ENCODE results near the gene CACNA2D2. TPM values are rescaled to one million over a fixed set of nuclear protein-coding genes. Genes with fewer than 3 reads are reported as not detected.

The CACNA2D2 gene
- total RNA-seq, 1 donor from 2014 or later: 17.3 TPM

- no peak for TF ChIP-seq CTCF (IDR thresholded peaks at IDR 0.05; ENCODE audit: unreplicated experiment)
- Mint-ChIP-seq H3K9me3 (ENCODE audit: unreplicated experiment) (no peaks in the 10 kb centered on the region), H3K27ac (ENCODE audit: unreplicated experiment) (no peak overlapping the region), H3K36me3 (ENCODE audit: low read depth, unreplicated experiment) (no peaks in the 10 kb centered on the region), H3K27me3 (ENCODE audit: unreplicated experiment) (peaks cover 11% of the 10 kb centered on the region), H3K4me3 (ENCODE audit: unreplicated experiment) (no peak overlapping the region), H3K4me1 (ENCODE audit: unreplicated experiment) (peaks cover 4% of the 10 kb centered on the region)
- DNase-seq (ENCODE audit: low spot score): no peak
Measured at GRCh38 chr3:50427217-50427616, 76.2 kb downstream of the CACNA2D2 start.

- H3K27me3 Mint-ChIP-seq (ENCODE audit: unreplicated experiment): peaks cover 15% of the 10 kb centered on the region
- no peaks in the 10 kb centered on the region for H3K36me3 Mint-ChIP-seq (ENCODE audit: low read depth, unreplicated experiment)
- H3K27ac Mint-ChIP-seq (ENCODE audit: unreplicated experiment): no peak overlapping the region
- DNase-seq (ENCODE audit: low spot score): no peak
- no peaks in the 10 kb centered on the region for H3K9me3 Mint-ChIP-seq (ENCODE audit: unreplicated experiment)
- H3K4me3 Mint-ChIP-seq (ENCODE audit: unreplicated experiment): no peak overlapping the region
- peaks cover 5% of the 10 kb centered on the region for H3K4me1 Mint-ChIP-seq (ENCODE audit: unreplicated experiment)
- no peak for TF ChIP-seq CTCF (IDR thresholded peaks at IDR 0.05; ENCODE audit: unreplicated experiment)
Measured at GRCh38 chr3:50425911-50426310, 77.5 kb downstream of the CACNA2D2 start.

- DNase-seq (ENCODE audit: low spot score): no peak
- no peaks in the 10 kb centered on the region for H3K36me3 Mint-ChIP-seq (ENCODE audit: low read depth, unreplicated experiment)
- no peak overlapping the region for H3K4me3 Mint-ChIP-seq (ENCODE audit: unreplicated experiment)
- H3K9me3 Mint-ChIP-seq (ENCODE audit: unreplicated experiment): no peaks in the 10 kb centered on the region
- peaks cover 13% of the 10 kb centered on the region for H3K27me3 Mint-ChIP-seq (ENCODE audit: unreplicated experiment)
- H3K27ac Mint-ChIP-seq (ENCODE audit: unreplicated experiment): no peak overlapping the region
- peaks cover 5% of the 10 kb centered on the region for H3K4me1 Mint-ChIP-seq (ENCODE audit: unreplicated experiment)
- no peak for TF ChIP-seq CTCF (IDR thresholded peaks at IDR 0.05; ENCODE audit: unreplicated experiment)
Measured at GRCh38 chr3:50423543-50423942, 79.9 kb downstream of the CACNA2D2 start.

- Mint-ChIP-seq H3K36me3 (ENCODE audit: low read depth, unreplicated experiment) (no peaks in the 10 kb centered on the region), H3K4me3 (ENCODE audit: unreplicated experiment) (no peak overlapping the region), H3K27me3 (ENCODE audit: unreplicated experiment) (peaks cover 20% of the 10 kb centered on the region), H3K9me3 (ENCODE audit: unreplicated experiment) (no peaks in the 10 kb centered on the region), H3K4me1 (ENCODE audit: unreplicated experiment) (peaks cover 7% of the 10 kb centered on the region), H3K27ac (ENCODE audit: unreplicated experiment) (no peak overlapping the region)
- TF ChIP-seq CTCF (IDR thresholded peaks at IDR 0.05; ENCODE audit: unreplicated experiment): no peak
- no peak for DNase-seq (ENCODE audit: low spot score)
Measured at GRCh38 chr3:50422153-50422552, 81.3 kb downstream of the CACNA2D2 start.

- no peak overlapping the region for H3K27ac Mint-ChIP-seq (ENCODE audit: unreplicated experiment)
- no peaks in the 10 kb centered on the region for H3K9me3 Mint-ChIP-seq (ENCODE audit: unreplicated experiment)
- peaks cover 7% of the 10 kb centered on the region for H3K4me1 Mint-ChIP-seq (ENCODE audit: unreplicated experiment)
- DNase-seq (ENCODE audit: low spot score): no peak
- no peak for TF ChIP-seq CTCF (IDR thresholded peaks at IDR 0.05; ENCODE audit: unreplicated experiment)
- H3K36me3 Mint-ChIP-seq (ENCODE audit: low read depth, unreplicated experiment): no peaks in the 10 kb centered on the region
- H3K4me3 Mint-ChIP-seq (ENCODE audit: unreplicated experiment): no peak overlapping the region
- H3K27me3 Mint-ChIP-seq (ENCODE audit: unreplicated experiment): peaks cover 15% of the 10 kb centered on the region
Measured at GRCh38 chr3:50419595-50420370, 83.7 kb downstream of the CACNA2D2 start.
